ENCODE results near the gene SLC39A2. TPM values are rescaled to one million over a fixed set of nuclear protein-coding genes. Genes with fewer than 3 reads are reported as not detected.
"Not testable (repeated sequence)": the region's sequence is repeated elsewhere in the genome, so short reads cannot be mapped to it uniquely, and the experiment has no call there.

SLC39A2 gene
- total and polyA plus RNA-seq, 9 of the 15 experiments (the other 6 are each of a cell fraction or from before 2014, with no cell fraction given): 0.06 to 0.09 TPM; not detected in 7

GRCh38 chr14:20956376-20956976 is 42.6 kb upstream of the SLC39A2 start:
- H3K27ac ChIP-seq (ENCODE audit: extremely low read depth, low read depth, low read length): no peak overlapping the region
- 22% methylated on average over 11 of the region's 11 CpGs for WGBS (ENCODE audit: insufficient coverage, low coverage, missing lambda C conversion rate)
- H3K9me1 ChIP-seq (ENCODE audit: control insufficient read depth, insufficient read depth, low read length): no peaks in the 10 kb centered on the region
- no peaks in the 10 kb centered on the region for H4K20me1 ChIP-seq (replicated peaks; ENCODE audit: control insufficient read depth, insufficient read depth, low read length)
- ChIA-PET CTCF (ENCODE audit: low intra/inter-chr PET ratio) (no interaction called here), POLR2A (no interaction called here)
- no peaks in the 10 kb centered on the region; a peak in 3 of 5 replicates for H3K27me3 ChIP-seq (ENCODE audit: control insufficient read depth in 2 of 2, insufficient read depth in 2 of 2, low read length in 2 of 2)
- no peak overlapping the region for H3K4me2 ChIP-seq (ENCODE audit: insufficient read depth, low read length)
- H3K4me1 ChIP-seq (replicated peaks in 1 of 2; ENCODE audit: control insufficient read depth in 2 of 2, insufficient read depth in 2 of 2, low read length in 2 of 2): no peaks in the 10 kb centered on the region
- no peak overlapping the region for H3K4me3 ChIP-seq
- DNase-seq (ENCODE audit: extremely low read depth in 1 of 4, low spot score in 3 of 4) (no peak), ATAC-seq (no peak; the same call in 2 of the 3 replicates), FAIRE-seq (no peak)
- intact Hi-C loops (cut with micrococcal nuclease): no loop called here
- in situ Hi-C loops (cut with MboI): loop anchor here (5.0 to 25.0 kb wide), 2 partner anchors 84 to 244 kb away; no protein-coding TSS in a partner anchor
- no peak overlapping the region for H3K9ac ChIP-seq (ENCODE audit: insufficient read depth in 1 of 2, low read depth in 2 of 2, low read length in 2 of 2)
- no peaks in the 10 kb centered on the region for H3K79me2 ChIP-seq (ENCODE audit: control insufficient read depth, insufficient read depth, low read length)
- no peak overlapping the region for H2AFZ ChIP-seq (ENCODE audit: low read depth, low read length)
- H3K36me3 ChIP-seq (ENCODE audit: control insufficient read depth, insufficient read depth, low read length): no peaks in the 10 kb centered on the region
- TF ChIP-seq NFE2 (IDR thresholded peaks at IDR 0.05; ENCODE audit: low read depth): no peak
- no peak for TF ChIP-seq TAF1 (IDR thresholded peaks at IDR 0.05; ENCODE audit: control insufficient read depth, extremely low read depth, insufficient read depth, low read length, severe bottlenecking)
- peak; percentile 50; the same call in 1 of the 2 replicates for TF ChIP-seq ETV1 (tag; conservative IDR thresholded peaks at IDR 0.05; ENCODE audit: low read depth)
- TF ChIP-seq, protein P1, sequence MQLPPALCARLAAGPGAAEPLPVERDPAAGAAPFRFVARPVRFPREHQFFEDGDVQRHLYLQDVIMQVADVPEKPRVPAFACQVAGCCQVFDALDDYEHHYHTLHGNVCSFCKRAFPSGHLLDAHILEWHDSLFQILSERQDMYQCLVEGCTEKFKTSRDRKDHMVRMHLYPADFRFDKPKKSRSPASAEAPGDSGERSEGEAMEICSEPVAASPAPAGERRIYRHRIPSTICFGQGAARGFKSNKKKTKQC (CRISPR knock-in tag; IDR thresholded peaks at IDR 0.05): no peak
- TF ChIP-seq, protein P2, sequence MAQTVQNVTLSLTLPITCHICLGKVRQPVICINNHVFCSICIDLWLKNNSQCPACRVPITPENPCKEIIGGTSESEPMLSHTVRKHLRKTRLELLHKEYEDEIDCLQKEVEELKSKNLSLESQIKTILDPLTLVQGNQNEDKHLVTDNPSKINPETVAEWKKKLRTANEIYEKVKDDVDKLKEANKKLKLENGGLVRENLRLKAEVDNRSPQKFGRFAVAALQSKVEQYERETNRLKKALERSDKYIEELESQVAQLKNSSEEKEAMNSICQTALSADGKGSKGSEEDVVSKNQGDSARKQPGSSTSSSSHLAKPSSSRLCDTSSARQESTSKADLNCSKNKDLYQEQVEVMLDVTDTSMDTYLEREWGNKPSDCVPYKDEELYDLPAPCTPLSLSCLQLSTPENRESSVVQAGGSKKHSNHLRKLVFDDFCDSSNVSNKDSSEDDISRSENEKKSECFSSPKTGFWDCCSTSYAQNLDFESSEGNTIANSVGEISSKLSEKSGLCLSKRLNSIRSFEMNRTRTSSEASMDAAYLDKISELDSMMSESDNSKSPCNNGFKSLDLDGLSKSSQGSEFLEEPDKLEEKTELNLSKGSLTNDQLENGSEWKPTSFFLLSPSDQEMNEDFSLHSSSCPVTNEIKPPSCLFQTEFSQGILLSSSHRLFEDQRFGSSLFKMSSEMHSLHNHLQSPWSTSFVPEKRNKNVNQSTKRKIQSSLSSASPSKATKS (CRISPR knock-in tag; IDR thresholded peaks at IDR 0.05): no peak
- peak; percentile 41; the same call in 1 of the 2 replicates for TF ChIP-seq ELF1 (tag; IDR thresholded peaks at IDR 0.05)
- TF ChIP-seq ETV6 (IDR thresholded peaks at IDR 0.05; ENCODE audit: borderline replicate concordance in 1 of 2, low read depth in 2 of 2, low read length in 1 of 2): peak; percentile 72 to 78; a peak in 2 of 4 replicates
- TF ChIP-seq ETV6 (CRISPR knock-in tag; IDR thresholded peaks at IDR 0.05; ENCODE audit: borderline replicate concordance): no peak
- 0 out of 2 replicates have a peak, but pooled peaks have one; percentile 27 for TF ChIP-seq GABPA (tag; conservative IDR thresholded peaks at IDR 0.05; ENCODE audit: low read depth)
- TF ChIP-seq HMBOX1 (IDR thresholded peaks at IDR 0.05): 0 out of 2 replicates have a peak, but pooled peaks have one; percentile 19
- no TSS peak for BruUV-seq (replicated peaks)
- H3K9me3 ChIP-seq (replicated peaks; ENCODE audit: control insufficient read depth, insufficient read depth, low read depth, low read length): no peaks in the 10 kb centered on the region

GRCh38 chr14:20958946-20959345 is 40.1 kb upstream of the SLC39A2 start:
- intact Hi-C loops (cut with micrococcal nuclease); H3K4me1 ChIP-seq (replicated peaks in 1 of 2; ENCODE audit: control insufficient read depth in 2 of 2, insufficient read depth in 2 of 2, low read length in 2 of 2); CTCF ChIA-PET (ENCODE audit: low intra/inter-chr PET ratio); FAIRE-seq; H3K27me3 ChIP-seq (ENCODE audit: control insufficient read depth in 2 of 2, insufficient read depth in 2 of 2, low read length in 2 of 2); H3K4me3 ChIP-seq; H3K4me2 ChIP-seq (ENCODE audit: insufficient read depth, low read length); H4K20me1 ChIP-seq (replicated peaks; ENCODE audit: control insufficient read depth, insufficient read depth, low read length); H3K9me3 ChIP-seq (replicated peaks; ENCODE audit: control insufficient read depth, insufficient read depth, low read depth, low read length); H3K9ac ChIP-seq (ENCODE audit: insufficient read depth in 1 of 2, low read depth in 2 of 2, low read length in 2 of 2); H3K9me1 ChIP-seq (ENCODE audit: control insufficient read depth, insufficient read depth, low read length); POLR2A ChIA-PET; H3K79me2 ChIP-seq (ENCODE audit: control insufficient read depth, insufficient read depth, low read length); DNase-seq (ENCODE audit: extremely low read depth in 1 of 4, low spot score in 3 of 4); H3K36me3 ChIP-seq (ENCODE audit: control insufficient read depth, insufficient read depth, low read length); BruUV-seq (replicated peaks); H3K27ac ChIP-seq (ENCODE audit: extremely low read depth, low read depth, low read length); H2AFZ ChIP-seq (ENCODE audit: low read depth, low read length): not testable (repeated sequence)
- in situ Hi-C loops (cut with MboI): loop anchor here (5.0 to 25.0 kb wide), 2 partner anchors 87 to 247 kb away; no protein-coding TSS in a partner anchor
- ATAC-seq: peak; percentile 40

Measured in K562 (cell line).